Activated T-cell treated with anti-CD3 and anti-CD28 coated beads for 4 hours (primary cell): ENCODE results near the gene CMSS1.

ENCODE experiments used
- DNase-seq: peaks from one replicate; pipeline ENCODE4 v3.0.0-alpha.2; 2020

Gene CMSS1

DNA sequence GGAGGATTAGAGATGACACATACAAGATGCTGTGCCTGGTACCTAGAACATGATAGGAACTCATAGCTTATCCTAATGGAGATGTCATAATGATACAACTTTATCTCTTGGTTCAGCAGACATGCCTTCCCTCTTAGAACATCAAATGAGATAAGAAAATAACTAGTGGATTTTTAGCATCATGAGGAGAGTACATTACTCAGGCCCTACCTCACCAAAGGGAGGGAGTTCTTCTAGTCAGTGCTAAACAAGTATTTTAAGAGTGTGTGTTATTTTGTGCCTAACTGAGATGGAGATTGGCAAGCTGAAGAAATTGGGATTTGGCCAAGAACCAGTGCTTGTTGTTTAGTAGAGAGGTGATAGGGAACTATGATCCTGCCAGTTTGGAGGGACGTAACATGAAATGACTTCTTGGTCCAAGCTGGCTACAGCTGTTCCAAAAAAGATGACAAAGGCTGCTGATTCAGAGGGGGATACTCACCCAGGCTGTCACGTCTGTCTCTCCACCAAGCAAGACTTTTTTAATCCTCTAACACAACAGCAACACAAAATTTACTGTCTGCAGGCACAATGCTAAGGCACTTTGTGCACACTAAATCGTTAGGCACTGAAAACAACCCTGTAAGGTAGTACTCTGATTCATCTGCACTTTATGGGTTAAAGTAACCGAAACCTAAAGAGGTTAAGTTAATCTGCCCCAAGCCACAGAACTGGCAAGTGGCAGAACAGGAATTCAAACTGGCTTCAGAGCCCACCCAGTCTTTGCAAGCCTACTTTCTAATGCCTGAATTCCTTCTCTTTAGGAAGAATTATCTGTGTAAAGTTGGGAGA is 126.5 kb downstream of the CMSS1 start:
- no peak for DNase-seq

DNA sequence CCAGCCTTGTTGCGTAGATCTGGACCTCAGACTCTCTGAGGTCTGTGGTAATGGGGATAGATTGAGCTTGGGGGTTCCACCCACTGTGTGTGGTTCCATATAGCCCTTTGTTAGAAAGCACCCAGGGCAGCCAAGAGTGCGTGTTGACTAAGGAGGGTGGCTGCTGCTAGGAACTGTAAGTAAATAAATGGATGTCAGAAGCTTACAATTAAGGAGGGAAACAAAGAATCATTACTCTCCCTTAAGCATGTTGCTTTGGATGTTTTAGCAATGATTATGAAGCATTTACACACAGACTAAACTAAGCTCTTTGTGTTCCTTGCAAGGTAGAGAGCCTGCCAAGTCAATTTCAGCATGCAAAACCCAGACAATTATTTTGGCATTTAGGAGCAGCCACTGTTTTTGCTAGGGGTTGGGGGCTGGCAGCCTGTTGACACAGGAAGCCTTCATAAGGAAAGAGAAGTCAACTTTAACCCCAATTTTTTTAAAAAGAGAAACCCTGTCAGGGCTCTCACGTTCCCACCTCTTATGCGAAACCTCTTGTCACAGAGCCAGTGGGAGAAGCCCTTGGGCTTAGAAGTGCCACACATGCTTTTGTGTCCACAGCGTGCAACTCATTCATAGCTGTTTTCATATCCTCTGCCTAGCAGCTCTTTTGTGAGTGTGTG is 127.8 kb downstream of the CMSS1 start:
- no peak for DNase-seq

DNA sequence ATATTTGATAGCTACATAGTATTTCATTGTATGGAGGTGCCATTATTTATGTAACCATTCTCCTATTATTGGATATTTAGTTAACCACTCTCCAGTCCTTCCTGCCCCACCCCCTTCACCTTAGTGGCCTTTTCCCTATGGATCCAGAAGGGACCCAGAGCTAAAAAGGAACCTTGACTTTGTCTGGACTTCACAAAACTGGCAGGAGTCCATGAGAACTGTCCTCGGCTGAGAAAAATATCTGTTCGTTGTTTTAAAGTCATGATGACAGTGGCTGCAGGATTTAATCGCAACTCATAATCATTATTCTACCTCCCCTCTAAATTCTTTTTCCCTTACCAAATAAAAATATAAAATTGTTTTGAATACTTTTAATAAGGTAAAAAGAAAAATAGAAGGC is 129.7 kb downstream of the CMSS1 start:
- no peak for DNase-seq

DNA sequence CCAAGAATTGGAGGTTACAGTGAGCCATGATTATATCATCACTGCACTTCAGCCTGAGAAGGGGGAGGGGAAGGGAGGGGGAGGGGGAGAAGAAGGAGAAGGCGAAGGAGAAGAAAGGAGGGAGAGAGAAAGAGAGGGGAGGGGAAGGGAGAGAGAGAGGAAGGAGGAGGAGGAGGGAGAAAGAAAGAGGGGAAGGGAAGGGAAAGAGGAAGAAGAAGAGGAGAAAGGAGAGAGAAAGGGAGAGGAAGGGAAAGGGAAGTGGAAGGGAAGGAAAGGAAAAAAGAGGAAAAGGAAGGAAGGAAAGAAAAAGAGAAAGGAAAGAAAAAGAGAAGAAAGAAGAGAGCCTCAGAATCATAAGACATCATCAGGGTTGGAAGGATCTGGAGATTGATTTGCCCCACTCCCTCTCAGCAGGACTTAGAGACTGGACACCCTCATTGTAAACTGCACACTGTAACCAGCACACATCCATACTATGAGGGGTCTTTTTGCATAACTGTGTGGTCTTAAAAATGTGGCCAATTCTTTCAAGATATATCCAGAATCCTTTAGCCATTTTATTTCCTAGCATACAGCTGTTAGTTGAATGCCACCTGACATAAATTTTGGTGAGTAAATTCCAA is 130.9 kb downstream of the CMSS1 start:
- no peak for DNase-seq

DNA sequence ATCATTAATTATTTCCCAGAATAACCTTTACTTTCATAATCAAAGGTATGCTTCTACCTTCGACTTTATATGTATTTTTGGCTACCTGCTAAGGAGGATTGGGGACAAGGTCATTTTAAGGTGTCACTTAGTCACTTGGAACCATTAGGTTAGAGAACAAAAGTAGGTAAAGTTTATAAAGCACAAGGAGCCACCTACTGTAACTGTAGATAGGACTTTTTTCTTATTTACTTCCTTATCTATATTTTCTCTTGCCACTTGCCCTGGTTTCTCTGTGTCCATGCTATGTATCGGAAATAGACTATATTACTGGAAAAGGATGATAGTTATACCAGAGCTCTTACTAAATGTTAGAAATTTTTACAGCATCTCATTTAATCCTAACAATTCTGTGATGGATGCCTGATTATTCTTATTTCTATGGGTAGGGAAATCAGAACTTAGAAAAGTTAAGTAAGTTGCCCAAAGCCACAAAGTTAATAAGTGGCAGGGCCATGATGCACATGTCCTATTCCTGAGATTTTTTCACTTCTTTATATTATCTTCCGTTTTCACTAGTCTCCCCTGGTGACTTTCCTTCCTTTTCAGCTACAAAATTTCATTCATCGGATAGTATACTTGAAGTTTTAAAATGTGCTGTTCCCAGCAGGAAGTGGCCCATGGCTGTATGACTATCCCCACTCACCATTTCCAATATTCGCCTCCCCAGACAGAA is 132.5 kb downstream of the CMSS1 start:
- no peak for DNase-seq

DNA sequence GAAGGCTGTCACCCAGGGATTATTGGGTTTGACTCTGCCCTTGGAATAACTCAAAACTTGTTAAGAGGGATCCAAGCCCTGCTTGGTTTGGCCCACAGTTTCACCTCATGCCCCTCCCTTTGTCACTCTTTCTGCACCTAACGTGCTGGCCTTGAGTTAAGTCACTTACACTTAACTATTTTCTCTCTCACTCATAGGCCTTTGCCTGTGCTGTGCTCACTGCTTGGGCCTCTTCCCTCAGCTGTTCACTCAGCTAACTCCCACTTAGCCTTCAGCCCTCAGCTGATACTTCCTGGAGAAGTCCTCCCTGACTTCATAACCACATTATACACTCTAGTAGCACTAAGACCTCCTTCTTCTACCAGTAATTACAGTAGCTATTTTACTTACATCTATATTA is 133.3 kb downstream of the CMSS1 start:
- no peak for DNase-seq

DNA sequence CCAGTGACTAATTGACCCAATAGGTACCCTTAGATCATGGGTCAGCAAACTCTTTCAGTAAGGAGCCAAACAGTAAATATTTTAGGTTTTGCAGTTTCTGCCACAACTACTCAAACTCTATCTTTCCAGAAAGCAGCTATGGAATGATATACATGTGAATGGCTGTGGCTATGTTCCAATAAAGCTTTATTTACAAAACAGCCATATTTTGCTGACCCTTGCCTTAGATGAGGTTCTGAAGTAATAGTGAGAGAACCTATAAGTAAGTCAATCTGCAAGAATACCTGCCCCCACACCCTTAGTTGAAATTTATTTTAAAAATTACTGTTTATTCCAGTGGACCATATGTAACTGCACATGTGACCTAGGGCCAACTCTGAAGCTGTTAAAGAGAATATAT is 134.0 kb downstream of the CMSS1 start:
- DNase-seq: no peak

DNA sequence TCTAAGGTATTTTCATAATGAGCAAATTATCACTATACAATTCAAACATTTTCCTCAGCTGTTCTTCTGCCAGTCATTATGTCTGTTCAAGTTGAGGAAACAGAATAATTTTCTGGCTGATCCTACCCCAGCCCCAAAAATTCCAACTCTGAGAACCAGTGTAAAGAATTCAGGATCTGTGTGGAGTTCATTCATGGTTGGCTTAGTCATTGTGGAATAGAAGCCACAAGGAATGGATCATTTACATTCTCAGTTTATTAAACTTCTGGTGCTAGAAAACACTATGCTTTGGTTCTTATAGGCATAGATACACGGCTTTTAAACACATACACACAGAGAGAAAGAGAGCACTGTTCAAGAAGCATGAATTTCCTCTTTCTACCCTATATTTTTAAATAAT is 134.6 kb downstream of the CMSS1 start:
- no peak for DNase-seq

DNA sequence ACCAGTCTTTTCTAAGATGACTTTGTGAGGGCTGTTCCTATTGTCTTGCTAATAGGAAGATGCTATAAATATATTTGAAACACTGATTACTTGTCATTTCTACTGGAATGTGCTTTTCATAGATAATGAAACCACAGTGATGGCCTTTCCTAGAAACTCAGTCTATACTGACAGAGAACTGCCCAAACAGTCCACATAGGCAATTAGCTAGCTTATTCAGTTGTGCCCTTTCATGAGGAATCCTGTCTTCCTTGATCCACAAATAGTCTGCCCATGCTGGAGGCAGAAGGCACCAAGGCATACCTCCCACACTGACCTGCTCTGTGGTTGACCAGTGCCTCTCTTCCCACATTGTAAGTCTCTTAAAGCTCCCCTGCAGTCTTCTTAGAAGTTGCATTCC is 135.9 kb downstream of the CMSS1 start:
- no peak for DNase-seq

DNA sequence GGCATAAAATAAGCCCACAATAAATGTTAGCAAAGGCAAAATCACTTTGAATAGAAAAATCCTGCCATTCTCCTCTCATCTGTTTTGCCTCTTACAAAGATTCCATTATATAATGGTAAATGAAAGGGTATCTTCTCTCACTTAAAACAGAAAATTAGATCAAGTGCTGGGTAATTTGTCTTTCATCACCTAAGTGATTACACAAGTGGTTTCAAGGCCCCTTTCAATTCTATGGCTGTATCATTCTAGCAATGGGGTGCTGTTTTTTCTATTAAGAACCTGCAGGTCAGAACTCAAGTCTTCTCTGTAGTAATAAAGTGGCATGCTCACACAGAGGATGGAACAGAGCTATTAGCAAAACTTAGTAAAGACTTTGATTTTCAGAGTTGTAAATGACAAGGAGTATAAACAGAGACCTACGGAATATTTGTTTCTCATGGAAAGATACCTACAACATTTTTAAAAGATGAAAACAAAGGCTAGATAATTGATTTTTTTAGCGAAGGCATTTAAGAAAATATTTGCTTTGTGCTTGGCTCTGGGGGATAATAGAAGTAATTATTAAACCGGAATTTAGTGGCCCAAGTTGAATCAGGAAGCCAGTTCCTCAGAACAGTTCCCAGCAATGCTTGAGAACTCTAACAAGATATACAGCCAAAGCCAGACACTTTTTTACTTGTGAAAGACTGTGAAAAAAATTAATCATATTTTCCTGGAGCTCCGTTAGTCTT is 137.4 kb downstream of the CMSS1 start:
- no peak for DNase-seq

DNA sequence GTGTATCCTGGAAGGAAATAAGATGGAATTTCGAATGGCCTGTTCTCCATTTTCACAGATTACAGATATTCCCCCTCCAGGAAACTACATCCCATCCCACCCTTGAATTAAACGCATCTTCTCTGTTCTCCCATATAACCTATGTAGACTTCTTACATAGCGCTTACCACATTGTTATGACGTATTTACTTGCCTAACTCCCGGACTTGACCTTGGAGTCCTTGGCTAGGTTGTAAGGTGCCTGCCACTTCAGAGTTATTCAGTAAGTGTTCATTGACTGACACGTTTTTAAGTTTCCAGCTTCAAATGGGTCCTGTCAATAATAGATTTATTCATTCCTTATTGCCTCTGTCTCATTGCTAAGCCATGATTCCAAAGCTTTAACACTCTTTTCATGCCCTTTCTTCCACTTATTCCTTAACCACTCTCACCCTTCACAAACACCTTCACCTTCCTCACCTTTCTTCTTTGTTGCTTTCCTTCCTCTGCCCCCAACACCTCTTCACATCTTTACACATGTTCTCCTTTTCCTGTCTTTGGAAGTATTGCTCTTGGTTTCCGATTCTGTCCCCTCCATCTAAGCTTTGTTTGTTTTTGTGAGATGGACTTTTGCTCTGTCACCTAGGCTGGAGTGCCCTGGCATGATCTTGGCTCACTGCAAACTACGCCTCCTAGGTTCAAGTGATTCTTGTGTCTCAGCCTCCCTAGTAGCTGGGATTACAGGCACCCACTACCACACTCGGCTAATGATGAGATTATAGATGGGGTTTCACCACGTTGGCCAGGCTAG is 138.3 kb downstream of the CMSS1 start:
- DNase-seq: no peak

DNA sequence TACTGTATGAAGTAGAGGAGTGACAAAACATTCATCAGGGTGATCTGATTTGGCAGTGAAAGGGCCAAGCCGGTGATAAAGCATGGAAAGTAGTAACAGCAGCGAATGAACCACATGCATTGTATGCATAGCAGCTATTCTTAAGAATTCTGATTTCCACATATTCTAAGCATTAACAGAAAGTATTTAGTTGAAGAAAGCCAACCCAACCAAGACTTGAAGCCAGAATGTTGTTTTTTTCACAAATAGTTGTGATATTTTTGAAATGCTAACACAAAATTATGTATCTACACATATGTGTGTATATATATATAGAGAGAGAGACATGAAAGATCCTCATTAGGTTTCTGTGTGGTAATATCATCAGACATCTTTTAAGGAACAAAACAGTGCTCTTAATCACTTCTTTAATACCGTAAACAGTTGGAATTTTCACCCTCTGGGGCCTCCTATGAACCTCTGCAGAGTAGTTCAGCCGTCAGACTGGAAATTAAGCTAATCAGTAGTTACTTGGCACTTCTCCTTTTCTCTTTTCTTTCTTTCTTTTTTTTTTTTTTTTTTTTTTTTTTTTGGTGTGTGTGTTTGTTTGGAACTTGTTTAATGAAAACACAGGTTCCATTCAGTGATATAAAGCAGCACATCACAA is 139.6 kb downstream of the CMSS1 start:
- no peak for DNase-seq

DNA sequence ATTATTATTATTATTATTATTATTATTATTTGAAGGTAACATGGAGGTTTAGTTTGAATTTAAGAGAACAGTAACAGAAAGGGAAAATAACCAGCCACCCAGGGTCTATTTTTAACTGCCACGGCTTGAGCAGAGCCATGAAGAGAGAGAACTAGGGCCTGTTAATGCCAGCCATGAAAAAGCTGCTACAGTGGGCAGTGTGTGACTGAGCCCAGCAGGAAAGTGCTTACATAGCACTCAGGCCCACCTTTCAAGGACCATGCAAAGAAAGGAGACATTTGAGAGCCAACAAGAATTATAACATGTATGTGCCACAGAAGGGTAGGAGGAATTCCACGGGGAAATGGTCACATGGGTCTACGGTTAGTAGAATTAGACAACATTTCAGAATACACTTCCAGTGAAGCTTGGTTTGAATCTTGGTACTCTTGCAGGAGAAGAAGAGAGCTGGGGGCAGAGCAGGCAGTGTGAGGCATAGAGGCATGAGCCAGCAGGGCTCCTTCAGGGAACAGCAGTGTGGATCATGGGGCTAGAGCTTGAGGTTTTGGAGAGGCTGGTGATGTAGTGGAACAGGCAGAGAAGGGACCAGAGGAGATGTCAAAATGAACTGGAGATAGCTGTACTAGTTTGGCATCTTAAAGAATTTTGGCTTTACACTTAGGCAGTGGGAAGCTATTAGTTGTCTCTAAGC is 140.7 kb downstream of the CMSS1 start:
- no peak for DNase-seq

DNA sequence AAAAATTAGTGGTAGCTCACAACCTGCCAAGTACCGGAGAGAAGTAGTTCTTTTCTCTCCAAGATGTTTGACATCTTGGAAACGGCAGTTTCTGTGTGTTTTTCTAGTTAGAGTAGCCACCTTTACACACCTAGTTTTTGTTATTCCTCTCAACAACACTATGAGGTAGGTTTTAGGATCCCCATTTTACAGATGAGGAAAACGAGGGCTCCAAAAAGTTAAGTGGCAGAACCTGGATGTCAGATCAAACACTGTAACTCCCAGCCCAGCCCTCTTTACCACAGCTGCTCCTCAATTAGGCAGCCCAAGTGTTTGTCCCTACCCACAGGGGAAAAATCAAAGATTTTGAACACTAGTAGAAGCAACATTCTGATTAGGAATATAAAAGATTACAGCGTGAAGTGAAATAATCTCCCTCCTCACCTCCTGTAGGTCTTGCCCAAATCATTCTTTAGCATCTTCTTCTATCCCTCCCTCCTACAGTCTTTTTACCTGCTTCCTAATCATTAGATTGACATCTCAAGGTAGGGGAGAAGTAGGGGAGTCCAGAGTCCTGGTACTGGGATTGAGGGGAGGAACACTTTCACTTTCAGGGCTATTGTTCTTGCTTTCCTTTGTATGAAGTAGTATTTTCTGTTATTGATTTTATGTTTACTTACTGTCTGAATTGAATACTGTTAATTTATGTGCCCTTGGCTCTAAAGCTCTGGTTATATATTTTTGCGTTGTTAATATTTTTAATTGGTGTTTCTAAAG is 142.6 kb downstream of the CMSS1 start:
- DNase-seq: no peak

DNA sequence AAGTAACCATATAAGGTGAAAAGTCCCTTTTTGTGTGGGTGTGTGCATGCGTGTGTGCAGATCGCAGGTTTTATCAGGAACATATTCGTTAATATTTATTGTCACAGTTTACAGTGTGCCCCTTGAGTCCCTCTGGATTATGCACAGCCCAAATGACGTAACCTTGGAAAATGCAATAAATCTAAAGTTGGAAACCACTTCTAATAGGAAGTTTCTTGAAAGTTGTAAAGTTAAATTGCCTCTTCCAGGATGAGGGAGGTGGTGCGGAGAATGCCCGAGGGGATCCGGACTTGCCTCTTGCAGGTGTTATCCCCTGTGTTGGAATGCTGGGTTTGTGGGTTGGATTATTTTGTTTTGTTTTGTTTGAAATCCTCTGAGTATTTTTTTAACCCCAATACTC is 143.3 kb downstream of the CMSS1 start:
- no peak for DNase-seq

DNA sequence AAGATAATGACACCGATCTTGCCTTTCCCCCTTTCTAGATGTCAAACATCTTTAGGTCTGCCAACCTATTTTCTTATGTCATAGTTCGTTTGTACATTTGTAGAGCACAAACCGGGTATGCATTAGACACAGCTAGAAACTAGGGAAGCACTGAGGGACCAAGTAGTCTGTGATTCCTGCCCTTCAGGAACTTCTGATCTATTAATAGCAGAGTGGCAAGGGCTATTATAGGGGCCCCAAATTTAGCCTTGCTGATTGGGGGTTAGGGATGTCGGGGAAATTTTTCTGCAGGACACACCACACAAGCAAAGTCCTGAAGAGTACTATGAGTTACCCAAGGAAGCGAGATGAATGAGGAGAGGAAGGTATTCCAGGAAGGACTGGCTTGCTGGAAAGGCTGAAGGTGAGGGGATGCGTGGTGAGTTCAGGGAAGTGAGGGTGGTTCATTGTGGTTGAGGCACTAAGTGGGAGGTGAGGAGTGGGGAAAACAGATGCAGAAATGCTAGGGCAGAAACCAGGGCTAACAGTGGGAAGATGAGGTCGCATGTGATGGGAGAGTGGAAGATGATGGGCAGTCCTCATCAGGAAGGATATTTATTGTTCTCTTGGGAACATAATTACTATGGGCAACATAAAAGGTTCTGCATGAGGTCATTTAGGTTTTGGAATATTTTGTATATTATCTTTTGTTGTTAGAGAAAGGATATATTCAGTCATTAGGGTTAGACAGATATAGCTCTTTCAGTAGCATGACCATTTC is 144.3 kb downstream of the CMSS1 start:
- no peak for DNase-seq

DNA sequence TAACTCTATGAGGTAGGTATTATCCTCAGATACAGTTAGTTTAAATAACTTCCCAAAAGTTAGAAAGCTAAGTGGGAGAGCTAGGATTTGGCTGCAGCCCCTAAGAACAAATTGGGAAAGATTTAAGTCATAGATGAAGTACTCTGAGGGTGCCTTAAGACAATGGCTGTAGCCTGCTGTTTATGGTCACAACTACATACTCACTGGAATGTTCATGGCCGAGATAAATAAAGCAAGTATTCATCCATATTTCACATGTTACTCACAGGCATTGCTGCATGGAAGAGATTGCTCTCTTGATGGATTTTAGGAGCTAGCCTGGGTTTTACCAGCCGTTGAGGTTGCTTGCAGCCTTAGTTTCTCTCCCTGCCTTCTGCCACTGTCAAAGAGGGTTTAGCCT is 145.0 kb downstream of the CMSS1 start:
- no peak for DNase-seq

DNA sequence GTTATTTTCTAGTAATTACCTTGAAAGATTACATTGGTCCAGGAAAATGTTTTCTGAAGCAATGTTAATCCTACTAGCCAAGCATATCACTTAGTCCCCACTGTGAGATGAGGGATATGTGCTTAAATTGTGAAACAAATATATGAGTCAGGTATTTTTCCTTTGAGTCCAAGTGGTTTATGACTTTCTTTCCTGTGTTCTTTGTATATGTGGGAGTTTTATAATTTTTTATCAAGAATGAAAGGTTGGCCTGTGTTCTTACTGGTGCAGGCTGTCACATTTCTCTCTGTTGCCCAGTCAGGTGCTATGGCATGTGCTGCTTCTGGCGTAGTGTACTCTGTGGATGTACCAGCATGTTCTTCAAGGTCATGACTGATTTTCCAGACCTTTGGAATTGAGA is 147.4 kb downstream of the CMSS1 start:
- DNase-seq: no peak

DNA sequence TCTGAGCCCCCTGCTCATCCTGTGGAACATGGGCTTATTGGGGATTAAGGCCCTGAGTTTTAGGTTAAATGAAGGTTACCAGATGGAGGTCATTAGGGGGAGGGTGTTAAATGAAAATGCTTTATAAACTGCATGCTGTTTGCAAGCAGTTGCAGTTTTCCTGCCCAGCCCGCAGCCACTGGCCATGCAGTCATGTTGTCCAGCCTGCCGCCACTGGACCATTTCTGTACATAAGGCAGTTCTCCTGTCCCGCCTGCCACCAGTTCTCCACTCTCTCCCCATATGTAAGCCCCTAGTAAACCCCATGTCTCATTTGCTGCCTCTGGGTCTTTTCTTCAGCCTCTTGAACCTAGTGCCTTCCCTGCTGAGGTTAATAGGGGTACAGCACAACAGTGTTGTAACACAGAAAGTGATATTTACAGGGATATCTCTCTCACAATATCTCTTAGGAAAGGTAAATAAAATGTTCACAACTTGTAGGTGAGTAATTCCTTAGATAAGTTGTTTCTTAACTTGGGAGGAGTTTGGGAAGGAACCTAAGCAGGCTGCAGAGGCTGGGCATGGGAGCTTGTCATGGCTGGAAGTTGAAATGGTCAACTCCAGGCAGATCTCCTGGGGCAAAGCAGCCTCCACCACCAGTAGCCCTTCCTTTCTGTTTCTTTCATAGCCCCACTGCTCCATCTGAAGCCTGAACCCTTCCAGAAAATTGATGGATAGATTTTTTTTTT is 148.2 kb downstream of the CMSS1 start:
- no peak for DNase-seq
